ENCODE results near the gene TMEM245.
"Not testable (repeated sequence)": the region's sequence is repeated elsewhere in the genome, so short reads cannot be mapped to it uniquely, and the experiment has no call there.

The TMEM245 gene

DNA sequence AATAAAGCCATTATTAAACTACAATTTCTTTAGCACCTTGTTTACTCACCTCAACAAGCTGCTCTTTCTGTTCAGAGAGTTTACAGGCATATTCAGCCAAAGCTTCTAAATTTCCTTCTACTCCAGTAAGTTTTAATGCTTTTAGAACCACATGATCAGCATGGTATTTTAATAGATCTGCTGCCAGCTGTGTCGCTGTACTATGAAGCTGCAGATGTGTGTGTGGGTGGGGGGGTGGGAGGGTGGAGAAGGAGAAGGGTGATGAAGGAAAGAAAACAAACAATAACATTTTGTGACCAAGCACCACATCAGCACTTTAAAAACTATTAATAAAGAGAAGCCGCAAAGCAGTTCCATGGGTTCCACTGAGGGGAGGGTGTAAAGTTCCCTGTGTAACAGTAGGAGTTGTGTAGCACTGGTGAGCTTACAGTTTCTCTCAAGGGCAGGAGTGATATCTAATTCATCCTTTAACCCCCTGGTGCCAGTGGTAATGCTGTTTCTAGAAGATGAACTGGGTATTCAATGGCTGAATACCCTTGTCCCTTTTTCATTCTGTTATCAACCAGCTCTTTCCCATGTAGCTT is 147.0 kb downstream of the TMEM245 start:
- no peaks in the 10 kb centered on the region for H3K27me3 ChIP-seq (replicated peaks)
- peaks cover 8% of the 10 kb centered on the region for H3K36me3 ChIP-seq (replicated peaks)
- TF ChIP-seq, protein P1, sequence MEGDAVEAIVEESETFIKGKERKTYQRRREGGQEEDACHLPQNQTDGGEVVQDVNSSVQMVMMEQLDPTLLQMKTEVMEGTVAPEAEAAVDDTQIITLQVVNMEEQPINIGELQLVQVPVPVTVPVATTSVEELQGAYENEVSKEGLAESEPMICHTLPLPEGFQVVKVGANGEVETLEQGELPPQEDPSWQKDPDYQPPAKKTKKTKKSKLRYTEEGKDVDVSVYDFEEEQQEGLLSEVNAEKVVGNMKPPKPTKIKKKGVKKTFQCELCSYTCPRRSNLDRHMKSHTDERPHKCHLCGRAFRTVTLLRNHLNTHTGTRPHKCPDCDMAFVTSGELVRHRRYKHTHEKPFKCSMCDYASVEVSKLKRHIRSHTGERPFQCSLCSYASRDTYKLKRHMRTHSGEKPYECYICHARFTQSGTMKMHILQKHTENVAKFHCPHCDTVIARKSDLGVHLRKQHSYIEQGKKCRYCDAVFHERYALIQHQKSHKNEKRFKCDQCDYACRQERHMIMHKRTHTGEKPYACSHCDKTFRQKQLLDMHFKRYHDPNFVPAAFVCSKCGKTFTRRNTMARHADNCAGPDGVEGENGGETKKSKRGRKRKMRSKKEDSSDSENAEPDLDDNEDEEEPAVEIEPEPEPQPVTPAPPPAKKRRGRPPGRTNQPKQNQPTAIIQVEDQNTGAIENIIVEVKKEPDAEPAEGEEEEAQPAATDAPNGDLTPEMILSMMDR (IDR thresholded peaks at IDR 0.05; ENCODE audit: low read depth, low read length, missing control alignments) = no peak
- in situ Hi-C loops (cut with HindIII; ENCODE audit: low pct_ligation_motif_present, low sequenced_read_pairs) = no loop called here
- H3K27ac ChIP-seq = no peak overlapping the region
- DNase-seq = no peak
- no peak overlapping the region for H3K4me3 ChIP-seq (ENCODE audit: low read depth, low read length)

GRCh38 chr9:108972186-108972585 is 147.6 kb downstream of the TMEM245 start:
- TF ChIP-seq, protein P1 (IDR thresholded peaks at IDR 0.05; ENCODE audit: low read depth, low read length, missing control alignments) = no peak
- H3K27me3 ChIP-seq (replicated peaks) = no peaks in the 10 kb centered on the region
- H3K36me3 ChIP-seq (replicated peaks) = peaks cover 8% of the 10 kb centered on the region
- no peak overlapping the region for H3K4me3 ChIP-seq (ENCODE audit: low read depth, low read length)
- in situ Hi-C loops (cut with HindIII; ENCODE audit: low pct_ligation_motif_present, low sequenced_read_pairs) = no loop called here
- no peak overlapping the region for H3K27ac ChIP-seq
- DNase-seq = no peak

GRCh38 chr9:108971392-108971791 is 148.4 kb downstream of the TMEM245 start:
- H3K27ac ChIP-seq; H3K4me3 ChIP-seq (ENCODE audit: low read depth, low read length); DNase-seq; H3K27me3 ChIP-seq (replicated peaks); in situ Hi-C loops (cut with HindIII; ENCODE audit: low pct_ligation_motif_present, low sequenced_read_pairs); H3K36me3 ChIP-seq (replicated peaks): not testable (repeated sequence)

GRCh38 chr9:108967916-108968315 is 151.8 kb downstream of the TMEM245 start:
- in situ Hi-C loops (cut with HindIII; ENCODE audit: low pct_ligation_motif_present, low sequenced_read_pairs) = no loop called here
- no peak overlapping the region for H3K27ac ChIP-seq
- H3K27me3 ChIP-seq (replicated peaks) = no peaks in the 10 kb centered on the region
- peaks cover 8% of the 10 kb centered on the region for H3K36me3 ChIP-seq (replicated peaks)
- DNase-seq = no peak
- H3K4me3 ChIP-seq (ENCODE audit: low read depth, low read length) = no peak overlapping the region
- TF ChIP-seq, protein P1 (IDR thresholded peaks at IDR 0.05; ENCODE audit: low read depth, low read length, missing control alignments) = no peak
